Measurements from ENCODE around the gene COLQ. TPM values are rescaled to one million over a fixed set of nuclear protein-coding genes. Genes with fewer than 3 reads are reported as not detected.
"Not testable (repeated sequence)": the region's sequence is repeated elsewhere in the genome, so short reads cannot be mapped to it uniquely, and the experiment has no call there.

The COLQ gene
- total RNA-seq, 4 donors from 2014 or later = 0.10 to 3.3 (median 1.8) TPM

GRCh38 chr3:15486979-15487378 lies 34.5 kb downstream of the COLQ start:
- WGBS, 2 donors = 90 to 96% methylated on average over 4 of the region's 4 CpGs
- intact Hi-C loops (cut with DNase I; ENCODE audit: low total_unique reads) = no loop called here
- H3K4me3 ChIP-seq (ENCODE audit: low read depth, poor library complexity, severe bottlenecking) = no peak overlapping the region
- no peak for DNase-seq (ENCODE audit: low spot score in 2 of 2)
- TF ChIP-seq POLR2A (IDR thresholded peaks at IDR 0.05) = no peak

GRCh38 chr3:15486020-15486419 lies 35.5 kb downstream of the COLQ start:
- 93 to 94% methylated on average over 2 of the region's 2 CpGs for WGBS, 2 donors
- intact Hi-C loops (cut with DNase I; ENCODE audit: low total_unique reads) = no loop called here
- TF ChIP-seq CTCF (IDR thresholded peaks at IDR 0.05) (no peak), POLR2A (IDR thresholded peaks at IDR 0.05) (no peak)

GRCh38 chr3:15484551-15484950 lies 37.0 kb downstream of the COLQ start:
- WGBS, 2 donors = 95 to 97% methylated on average over 6 of the region's 6 CpGs
- H3K4me3 ChIP-seq (ENCODE audit: low read depth, poor library complexity, severe bottlenecking); intact Hi-C loops (cut with DNase I; ENCODE audit: low total_unique reads); DNase-seq (ENCODE audit: low spot score in 2 of 2): not testable (repeated sequence)

More at GRCh38 chr3:15486020-15486419, 35.5 kb downstream of the COLQ start:
- DNase-seq (ENCODE audit: low spot score in 2 of 2) = no peak
- no peak overlapping the region for H3K4me3 ChIP-seq (ENCODE audit: low read depth, poor library complexity, severe bottlenecking)

- intact Hi-C loops (cut with DNase I; ENCODE audit: low total_unique reads) = no loop called here
- TF ChIP-seq CTCF (IDR thresholded peaks at IDR 0.05) (no peak), POLR2A (IDR thresholded peaks at IDR 0.05) (no peak)
- no peak overlapping the region for H3K4me3 ChIP-seq (ENCODE audit: low read depth, poor library complexity, severe bottlenecking)
- DNase-seq (ENCODE audit: low spot score in 2 of 2) = no peak
Observed at GRCh38 chr3:15479400-15480224, 41.9 kb downstream of the COLQ start.

GRCh38 chr3:15478640-15478979 lies 42.9 kb downstream of the COLQ start:
- intact Hi-C loops (cut with DNase I; ENCODE audit: low total_unique reads) = no loop called here
- TF ChIP-seq CTCF (IDR thresholded peaks at IDR 0.05) = no peak
- no peak for TF ChIP-seq POLR2A (IDR thresholded peaks at IDR 0.05)
- no peak for DNase-seq (ENCODE audit: low spot score in 2 of 2)
- H3K4me3 ChIP-seq (ENCODE audit: low read depth, poor library complexity, severe bottlenecking) = no peak overlapping the region
- WGBS, 2 donors = 83 to 86% methylated on average over 5 of the region's 5 CpGs

- intact Hi-C loops (cut with DNase I; ENCODE audit: low total_unique reads) = no loop called here
- DNase-seq (ENCODE audit: low spot score in 2 of 2) = no peak
- no peak overlapping the region for H3K4me3 ChIP-seq (ENCODE audit: low read depth, poor library complexity, severe bottlenecking)
- WGBS, 2 donors = 67 to 73% methylated on average over 6 of the region's 6 CpGs
- no peak for TF ChIP-seq CTCF (IDR thresholded peaks at IDR 0.05)
- no peak for TF ChIP-seq POLR2A (IDR thresholded peaks at IDR 0.05)
Observed at GRCh38 chr3:15477951-15478639, 43.4 kb downstream of the COLQ start.

All from lower leg skin (tissue), 4 donors.